GM12801 (cell line): ENCODE measurements around the gene C14orf180.

Experiments used
- CTCF ChIP-seq: IDR thresholded peaks from one replicate; pipeline ENCODE4 v1.5.1; 2011; ENCODE audit warnings: control low read depth; ENCODE audit not compliant: insufficient read length; ENCODE audit errors: extremely low read depth

C14orf180 gene

DNA sequence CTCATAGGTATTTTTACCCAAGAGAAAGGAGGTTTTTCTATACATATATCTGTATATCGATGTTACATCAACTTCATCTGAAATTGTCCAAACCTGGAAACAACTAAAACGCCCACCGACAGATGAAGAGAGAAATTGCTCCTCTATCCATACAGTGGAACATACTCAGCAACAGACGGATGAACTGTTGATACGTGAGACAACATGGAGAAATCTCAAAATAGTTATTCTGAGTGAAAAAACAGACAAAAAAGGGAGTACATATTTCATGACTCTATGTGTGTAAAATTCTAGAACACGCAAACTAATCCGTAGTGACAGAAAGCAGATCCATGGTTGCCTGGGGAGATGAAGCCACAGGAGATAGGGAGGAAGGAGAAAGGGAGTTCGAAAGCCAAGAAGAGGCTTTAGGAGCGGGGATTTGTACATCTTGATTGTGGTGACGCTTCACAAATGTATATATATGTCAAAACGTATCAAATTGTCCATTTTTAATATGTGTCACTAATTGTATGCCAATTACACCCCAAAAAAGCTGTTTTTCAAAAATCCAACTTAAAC, 37.6 kb upstream of the C14orf180 start:
- no peak for TF ChIP-seq CTCF

DNA sequence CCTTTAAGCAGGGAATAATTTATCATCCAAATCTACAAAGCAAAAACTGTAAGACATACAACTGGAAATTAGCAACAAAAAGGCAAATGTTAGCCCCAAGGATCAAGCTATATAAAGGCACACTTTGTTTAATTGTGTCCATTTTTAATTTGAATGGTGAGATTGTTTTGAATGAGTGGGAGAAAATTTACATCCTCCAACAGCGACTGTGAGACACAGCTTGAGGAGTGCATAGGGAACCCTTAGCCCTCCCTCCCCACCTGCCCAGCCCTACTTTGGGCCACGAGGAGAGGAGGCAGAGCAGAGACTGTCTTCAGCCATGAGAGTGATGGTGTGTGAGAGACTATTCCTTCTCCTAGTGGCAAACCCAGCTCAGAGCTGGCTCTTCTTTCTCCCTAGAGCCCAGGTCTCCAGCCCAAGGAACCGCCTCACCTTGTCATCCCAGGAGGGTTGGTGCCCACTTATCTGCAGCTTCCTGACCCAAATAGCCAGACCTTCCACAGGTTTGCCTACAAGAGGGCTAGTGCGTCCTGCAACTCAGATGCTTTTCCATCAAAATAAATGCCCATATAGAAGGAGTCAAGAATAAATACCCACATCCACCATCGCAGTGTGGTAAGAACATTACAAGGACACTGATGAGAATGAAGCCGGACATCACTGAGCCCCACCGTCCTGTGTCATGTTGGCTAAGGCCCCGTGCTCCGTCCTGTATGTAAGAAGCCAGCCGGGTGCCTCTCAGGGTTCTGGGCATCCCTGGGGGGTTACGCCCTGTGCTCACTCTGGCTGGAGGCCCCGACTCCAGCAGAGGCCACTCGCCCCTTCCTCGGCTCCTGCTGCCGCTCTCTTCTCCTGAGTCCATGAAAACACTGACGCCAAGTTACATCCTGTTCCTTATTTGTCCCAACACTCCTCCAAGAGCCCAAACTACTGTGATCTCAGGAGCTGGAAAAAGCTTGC, 36.4 kb upstream of the C14orf180 start:
- no peak for TF ChIP-seq CTCF

GRCh38 chr14:104544362-104544961, 35.1 kb upstream of the C14orf180 start:
- TF ChIP-seq CTCF = no peak

GRCh38 chr14:104545151-104545941, 34.2 kb upstream of the C14orf180 start:
- no peak for TF ChIP-seq CTCF

GRCh38 chr14:104545942-104546501, 33.5 kb upstream of the C14orf180 start:
- no peak for TF ChIP-seq CTCF

DNA sequence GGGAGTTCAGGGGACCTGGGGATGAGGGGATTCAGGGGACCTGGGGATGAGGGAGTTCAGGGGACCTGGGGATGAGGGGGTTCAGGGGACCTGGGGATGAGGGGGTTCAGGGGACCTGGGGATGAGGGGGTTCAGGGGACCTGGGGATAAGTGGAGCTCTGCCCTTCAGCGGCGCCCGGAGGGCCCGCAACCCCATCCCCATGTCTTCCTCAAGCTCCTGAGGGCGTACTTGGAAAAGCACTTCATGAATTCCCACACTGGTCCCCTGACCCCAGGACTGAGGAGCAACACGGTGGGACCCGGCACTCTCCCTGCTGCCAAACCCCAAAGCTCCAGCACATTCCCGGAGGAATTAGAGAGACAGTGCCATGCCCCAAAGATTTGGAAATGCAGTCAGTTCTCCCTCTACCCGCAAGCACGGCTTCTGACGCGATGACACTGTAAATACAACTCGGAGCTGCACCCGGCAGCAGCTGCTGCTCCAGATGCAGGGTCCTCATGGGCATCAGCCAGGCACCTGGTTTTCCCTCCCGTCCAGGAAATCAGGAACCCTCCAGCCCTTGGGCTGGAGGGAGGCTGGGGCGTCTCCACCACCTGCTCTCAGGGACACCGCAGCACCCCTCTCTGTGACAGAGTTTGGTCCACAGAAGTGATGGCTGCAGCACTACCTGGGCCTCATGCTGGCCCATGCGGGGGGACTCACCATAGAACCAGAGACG, 32.8 kb upstream of the C14orf180 start:
- TF ChIP-seq CTCF = no peak
